Glomerular endothelial cell (primary cell): ENCODE measurements around the gene CCDC78. TPM values are rescaled to one million over a fixed set of nuclear protein-coding genes. Genes with fewer than 3 reads are reported as not detected.
"Not testable (repeated sequence)": the region's sequence is repeated elsewhere in the genome, so short reads cannot be mapped to it uniquely, and the experiment has no call there.

Experiments
- DNase-seq: peaks from one replicate; pipeline ENCODE4 v3.0.0-alpha.2; 2011; ENCODE audit warnings: low read depth, low spot score; ENCODE audit errors: extremely low read depth
- total RNA-seq: library from RNA; depleted of rRNA; stranded (reverse); fragments of >200 nt; gene quantifications from 2 replicates; pipeline ENCODE4 v1.2.3, GENCODE V29; 2015

The CCDC78 gene
- total RNA-seq, 1 donor from 2014 or later: 0.41 TPM

DNA sequence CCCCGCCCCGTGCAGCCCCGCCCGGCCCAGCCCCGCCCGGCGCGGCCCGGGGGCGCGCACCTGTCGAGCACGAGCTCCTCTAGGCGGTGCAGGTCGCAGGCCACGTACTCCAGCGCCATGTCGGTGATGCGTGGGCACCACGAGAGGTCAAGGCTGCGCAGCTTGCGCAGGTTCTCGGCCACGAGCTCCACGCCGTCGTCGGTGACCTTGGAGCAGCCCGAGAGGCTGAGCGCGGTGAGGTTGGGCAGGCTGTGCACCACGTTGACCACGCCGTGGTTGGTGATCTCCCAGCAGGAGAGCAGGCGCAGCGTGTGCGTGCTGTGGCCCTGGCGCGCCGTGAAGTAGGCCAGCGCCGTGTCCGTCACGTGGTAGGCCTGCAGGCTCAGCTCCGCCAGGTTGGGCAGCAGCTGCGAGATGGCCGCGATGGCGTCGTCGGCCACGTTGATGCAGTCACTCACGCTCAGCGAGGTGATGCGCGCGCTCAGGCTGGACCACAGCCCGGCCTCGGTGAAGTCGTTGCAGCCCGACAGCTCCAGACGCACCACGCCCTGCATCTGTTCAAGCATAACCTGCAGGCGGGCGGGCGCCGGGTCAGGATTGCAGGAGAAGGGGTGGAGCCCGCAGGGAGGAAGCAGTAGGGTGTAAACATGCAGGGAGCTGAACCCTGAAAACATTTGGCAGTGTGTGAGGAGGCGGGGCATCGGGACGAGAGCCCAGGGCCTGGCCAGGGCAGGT, 30.7 kb downstream of the CCDC78 start:
- no peak for DNase-seq

DNA sequence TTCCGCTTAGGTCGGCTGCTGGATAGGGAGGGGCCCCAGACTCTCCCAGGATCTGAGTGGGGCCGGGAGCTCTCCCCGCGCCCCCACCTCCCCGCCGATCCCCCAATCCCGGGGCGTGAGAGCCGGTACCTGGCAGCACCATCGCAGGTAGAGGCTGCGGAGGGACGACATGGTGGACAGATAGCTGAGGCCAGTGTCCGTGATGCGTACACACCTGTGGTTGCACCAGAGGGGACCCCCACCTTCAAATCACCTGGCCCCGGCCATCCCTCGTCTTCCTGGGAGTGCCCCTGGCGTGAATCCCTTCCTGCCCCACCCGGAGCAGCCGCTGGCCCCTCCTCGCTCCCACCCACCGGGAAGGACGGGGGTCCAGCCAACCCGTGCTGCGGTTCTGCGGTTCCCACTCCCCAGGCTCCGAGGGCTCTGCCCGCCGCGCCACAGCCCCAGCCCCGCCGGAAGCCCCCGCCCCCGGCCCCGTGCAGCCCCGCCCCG, 31.3 kb downstream of the CCDC78 start:
- DNase-seq: no peak

DNA sequence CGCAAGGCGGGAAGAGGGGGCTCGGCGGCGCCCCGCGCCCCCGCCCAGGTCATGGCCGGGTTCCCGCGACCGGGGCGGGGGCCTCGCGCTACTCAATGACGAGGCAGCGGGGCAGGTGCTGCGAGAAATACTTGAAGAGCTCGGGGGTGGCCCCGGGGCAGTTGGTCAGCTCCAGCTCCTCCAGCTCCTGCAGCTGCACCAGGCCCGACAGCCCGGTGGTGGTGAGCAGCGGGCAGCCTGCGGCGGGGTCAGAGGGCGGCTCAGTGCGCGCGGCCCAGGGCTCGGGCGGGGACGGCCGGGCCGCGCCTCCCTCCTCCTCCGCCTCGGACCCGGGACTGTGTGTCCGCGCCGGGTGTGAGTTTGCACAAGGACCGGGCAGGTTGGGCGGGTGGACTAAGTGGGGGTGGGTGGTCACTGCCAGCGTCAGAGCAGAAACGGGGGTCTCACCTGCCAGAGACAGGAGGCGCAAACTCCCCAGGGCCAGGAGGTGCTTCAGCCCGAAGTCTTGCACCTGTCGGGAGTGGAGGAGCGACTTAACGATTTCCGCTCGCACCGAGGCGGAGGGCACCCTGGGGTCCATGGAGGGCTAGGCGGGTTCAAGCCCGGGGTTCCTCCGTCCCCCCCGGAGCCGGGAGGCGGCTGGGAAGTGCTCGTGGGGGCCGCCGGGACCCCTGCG, 31.9 kb downstream of the CCDC78 start:
- no peak for DNase-seq

DNA sequence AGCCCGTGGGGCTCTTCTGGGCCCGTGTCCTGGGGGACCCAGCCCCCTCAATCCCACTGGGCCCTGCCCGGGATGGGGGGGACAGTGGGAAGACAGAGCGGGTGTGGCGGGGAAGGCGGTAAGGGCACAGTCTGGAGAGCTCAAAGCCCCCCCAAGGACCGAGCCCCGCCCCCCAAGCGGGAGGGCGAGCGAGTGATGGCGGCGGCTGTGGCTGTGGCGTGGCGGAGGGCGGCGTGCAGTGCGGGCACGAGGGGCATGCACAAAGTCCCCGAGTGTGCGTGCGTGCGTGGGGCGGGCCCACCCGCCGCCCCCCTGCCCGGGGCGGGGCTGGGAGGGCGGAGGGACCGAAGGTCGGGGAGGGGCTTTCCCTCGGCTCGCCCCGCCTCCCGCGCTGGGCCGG, 32.5 kb downstream of the CCDC78 start:
- no peak for DNase-seq

DNA sequence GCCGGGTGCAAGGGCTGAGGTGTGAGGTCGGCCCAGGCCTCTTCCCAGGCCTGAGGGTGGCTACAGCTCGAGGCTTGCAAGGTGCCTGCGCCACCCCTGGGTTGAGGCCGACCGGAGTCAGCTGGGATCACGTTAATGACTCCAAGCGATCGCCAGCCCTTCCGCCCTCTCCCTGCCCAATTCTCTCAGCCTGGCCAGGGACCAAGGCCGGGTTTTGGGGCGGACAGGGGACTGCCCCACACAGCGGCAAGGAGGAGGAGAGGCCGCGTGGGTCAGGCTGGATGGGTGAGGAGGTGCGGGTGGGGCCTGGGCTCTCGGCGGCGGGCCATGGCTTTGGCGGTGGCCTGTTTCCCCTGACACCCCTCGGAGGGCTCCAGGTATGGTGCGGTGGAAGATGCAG, 32.9 kb downstream of the CCDC78 start:
- DNase-seq: no peak

DNA sequence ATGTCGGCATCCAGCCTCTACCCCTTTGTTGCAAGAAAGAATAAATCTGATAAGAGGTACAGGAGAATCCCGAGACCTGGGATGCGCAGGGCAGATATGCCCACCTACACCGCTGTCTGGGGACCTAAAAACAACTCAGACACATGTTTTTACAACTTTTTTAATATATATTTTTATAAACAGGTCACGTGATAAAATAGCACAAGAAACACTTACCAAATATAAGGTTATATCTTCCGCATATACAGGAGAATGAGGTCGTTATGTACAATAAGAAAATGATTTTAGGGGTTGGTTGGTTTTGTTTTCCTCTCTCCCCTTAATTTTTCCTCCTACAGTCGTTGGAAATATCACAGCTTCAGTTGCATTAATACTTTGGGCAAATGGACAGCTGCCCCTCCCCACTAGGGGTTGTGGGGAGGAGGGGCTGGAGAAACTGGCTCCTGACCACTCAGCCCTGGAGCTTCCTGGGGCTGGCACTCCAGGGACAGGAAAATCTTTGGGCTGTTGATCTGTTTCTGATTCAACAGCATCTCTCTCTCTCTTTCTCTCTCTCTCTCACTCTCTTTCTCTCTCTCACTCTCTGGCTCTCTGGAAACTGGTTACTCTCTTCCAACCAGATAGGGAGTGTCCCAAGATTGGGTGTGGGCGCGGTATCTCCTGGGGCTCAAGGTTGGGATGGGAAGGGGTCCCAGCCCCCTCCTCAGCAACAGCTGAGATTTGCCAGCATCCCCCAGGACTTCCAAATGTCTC, 33.7 kb downstream of the CCDC78 start:
- no peak for DNase-seq

DNA sequence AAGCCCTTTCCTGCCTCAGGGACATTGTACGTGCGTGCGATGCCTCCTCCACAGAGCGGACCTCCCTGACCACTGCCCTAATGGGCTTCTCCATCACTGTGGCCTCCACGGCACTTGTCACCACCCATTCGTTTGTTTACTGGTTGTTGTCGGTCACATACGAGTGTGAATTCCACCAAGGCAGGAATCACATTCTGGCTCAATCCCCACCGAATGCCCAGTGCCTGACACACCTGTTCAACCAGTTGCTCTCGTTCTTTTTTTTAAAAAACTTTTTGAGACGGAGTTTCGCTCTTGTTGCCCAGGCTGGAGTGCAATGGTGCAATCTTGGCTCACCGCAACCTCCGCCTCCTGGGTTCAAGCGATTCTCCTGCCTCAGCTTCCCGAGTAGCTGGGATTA, 35.0 kb downstream of the CCDC78 start:
- not testable (repeated sequence) for DNase-seq

DNA sequence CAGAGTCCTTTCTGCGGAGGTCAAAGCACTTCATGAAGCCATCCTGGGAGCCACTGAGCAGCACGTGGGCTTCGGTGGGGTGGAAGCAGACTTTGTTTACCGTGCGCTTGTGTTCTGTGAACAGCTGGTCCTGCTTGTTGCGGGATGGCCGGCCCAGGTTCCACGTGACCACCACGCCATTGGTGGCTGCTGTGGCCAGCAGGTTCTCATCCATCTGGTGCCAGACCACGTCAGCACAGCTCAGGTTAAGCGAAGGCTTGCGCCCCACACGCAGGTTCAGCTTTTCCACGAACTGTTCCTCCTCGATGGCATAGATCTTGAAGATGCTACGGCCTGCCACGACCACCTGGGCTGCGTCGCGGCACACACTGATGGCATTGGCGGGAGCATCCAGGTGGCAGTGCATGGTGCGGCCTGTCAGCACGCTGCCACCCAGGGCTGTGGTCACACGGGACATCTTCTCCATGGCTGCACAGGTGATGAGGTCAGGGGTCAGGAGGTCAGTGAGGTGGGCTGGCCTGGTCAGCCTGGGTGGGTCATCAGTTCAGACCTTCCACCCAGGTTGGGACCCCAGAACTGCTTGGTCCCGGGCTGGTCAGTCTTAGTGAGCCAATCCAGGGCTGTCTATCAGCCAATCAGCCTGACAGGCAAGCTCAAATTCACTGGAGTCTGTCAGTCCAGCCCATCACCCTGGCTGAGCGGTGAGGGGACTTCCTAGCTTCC, 36.9 kb downstream of the CCDC78 start:
- no peak for DNase-seq

DNA sequence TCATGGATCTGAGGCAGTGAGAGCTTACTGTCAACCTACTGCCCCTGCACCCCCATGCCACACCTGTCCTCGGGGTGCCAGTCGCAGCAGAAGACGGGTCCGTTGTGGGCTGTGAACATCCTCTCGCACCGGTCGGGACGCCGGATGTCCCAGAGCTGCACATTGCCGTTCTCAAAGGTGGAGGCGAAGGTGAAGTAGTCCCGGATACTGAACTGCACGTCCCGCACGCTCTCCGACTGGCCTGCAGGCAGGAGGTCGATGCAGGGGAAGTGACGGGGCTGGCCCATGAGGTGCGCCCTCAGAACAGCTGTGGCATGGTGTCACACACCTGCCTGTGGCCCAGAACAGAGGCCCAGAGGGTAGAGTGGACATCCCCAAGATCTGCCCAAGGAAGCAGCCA, 38.7 kb downstream of the CCDC78 start:
- DNase-seq: no peak

DNA sequence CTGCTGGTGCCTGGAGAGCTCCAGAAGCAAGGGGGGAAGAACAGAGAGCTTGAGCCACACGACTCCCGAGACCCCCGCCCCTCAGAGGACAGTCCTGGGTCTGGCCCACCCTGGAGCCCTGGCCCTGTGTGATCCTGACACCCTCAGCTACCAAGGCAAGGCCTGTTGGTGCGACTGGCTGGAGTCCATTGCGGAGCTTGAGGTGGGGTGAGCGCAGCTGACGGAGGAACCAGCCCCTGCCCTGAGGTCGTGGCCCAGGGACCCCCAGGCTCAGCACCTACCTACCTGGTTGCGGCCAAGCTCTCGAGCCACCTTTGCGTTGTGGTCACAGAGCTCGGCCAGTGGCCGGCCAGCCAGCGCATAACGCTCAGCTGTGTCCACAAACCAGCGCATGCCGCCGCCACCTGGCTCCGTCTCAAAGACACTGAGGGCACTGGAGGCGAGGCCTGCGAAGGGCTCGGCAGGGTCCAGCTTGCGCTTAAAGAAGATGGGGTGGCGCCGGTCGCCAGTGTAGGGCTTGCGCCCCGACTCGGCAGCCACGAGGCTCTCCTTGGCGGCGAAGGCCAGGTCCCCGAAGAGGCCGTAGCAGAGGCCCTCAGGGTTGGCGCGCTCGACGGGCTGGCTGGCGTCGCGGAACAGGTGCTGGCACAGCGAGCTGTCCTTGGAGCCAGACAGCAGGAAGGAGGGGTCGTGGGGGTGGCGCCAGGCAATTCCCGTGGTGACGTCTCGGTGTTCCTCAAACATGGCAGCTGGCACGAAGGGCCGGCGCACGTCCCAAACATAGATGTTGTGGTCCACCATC, 39.6 kb downstream of the CCDC78 start:
- no peak for DNase-seq

DNA sequence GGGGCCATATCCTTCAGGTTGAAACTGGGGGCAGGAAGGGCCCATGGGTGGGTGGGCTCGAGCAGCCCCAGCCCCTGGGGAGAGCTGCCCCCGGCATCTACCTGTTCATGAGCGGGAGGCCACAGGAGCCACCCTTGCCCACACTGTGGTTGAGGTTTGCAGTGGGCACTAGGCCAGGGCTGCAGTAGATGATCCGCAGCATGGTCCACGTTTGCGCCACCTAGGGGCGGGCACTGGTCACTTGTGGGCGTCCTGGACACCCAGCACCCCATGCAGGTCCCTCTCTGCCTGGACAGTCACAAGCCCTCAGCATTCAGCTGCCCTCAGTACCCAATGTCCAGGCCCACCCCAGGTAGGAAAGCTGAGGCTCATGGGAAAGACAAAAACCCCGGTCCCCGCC, 40.3 kb downstream of the CCDC78 start:
- no peak for DNase-seq

DNA sequence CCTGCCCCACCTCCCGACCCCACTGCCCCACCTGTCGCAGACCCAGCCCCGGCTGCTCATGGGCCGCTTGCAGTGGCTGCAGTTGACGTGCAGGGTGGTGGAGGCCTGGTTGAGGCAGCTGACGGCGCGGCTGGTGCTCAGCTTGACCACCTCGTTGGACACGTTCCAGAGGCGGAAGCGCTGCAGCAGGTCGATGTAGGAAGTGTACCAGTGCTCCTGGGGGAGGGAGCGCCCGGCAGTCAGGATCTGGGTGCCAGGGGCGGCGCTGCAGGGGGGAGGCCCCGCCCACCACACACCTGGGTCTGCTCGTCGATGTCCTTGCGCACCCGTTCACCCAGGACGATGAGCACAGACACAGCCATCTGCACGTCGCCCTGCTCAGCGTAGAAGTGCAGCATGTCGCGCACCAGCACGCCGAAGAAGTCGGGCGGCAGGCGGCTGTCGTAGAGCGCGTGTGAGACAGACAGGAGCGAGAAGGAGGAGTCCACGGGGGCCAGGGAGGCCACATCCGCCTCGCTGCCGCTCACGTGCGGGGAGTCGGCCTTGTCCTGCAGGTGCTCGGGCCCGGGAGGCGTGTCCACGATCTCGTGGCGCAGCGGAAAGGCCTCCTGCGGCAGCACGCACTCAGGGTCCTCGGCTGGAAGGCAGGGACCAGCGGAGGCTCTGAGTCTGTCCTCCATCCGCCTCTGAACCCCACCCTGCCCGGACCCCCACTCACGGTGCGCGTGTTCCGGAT, 41.1 kb downstream of the CCDC78 start:
- DNase-seq: no peak

DNA sequence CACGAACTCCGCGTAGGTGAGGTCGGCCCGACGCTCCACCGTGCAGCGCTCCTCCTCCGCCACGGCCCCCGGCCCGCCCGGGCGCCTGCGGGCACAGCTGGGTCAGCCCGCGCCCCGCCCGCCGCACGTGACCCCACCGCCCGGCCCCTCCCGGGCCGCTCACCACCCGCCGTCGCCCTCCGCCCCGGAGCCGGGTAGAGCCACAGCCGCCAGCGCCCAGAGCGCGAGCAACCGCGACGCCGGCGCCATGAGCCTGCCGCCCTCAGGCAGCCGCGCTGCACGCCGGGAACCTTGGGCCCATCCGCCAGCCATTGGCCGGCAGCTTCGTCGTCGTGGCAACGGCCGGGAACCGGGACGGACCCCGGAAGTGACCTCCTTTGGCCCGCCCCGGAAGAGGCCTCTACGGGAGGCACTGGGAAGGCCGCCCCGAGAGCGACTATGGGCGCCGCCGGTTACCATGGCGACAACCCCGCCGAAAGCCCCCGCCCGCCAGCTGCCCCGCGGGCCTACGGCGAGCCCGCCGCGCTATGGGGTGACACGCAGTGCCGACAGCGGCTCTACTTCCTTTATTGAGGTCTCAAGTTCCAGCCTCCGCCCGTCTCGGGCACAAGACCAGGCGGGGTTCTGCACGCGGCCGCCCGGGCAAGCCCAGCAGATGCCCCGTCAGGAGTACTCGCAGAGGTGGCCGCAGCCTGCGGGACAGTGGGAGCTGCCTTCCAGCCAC, 42.0 kb downstream of the CCDC78 start, which contains the start of gene JMJD8:
JMJD8 (minus strand) TSS at position 264 of the 724 bp plus-strand sequence; CDS start at position 249, 15 bp downstream.
- no peak for DNase-seq

DNA sequence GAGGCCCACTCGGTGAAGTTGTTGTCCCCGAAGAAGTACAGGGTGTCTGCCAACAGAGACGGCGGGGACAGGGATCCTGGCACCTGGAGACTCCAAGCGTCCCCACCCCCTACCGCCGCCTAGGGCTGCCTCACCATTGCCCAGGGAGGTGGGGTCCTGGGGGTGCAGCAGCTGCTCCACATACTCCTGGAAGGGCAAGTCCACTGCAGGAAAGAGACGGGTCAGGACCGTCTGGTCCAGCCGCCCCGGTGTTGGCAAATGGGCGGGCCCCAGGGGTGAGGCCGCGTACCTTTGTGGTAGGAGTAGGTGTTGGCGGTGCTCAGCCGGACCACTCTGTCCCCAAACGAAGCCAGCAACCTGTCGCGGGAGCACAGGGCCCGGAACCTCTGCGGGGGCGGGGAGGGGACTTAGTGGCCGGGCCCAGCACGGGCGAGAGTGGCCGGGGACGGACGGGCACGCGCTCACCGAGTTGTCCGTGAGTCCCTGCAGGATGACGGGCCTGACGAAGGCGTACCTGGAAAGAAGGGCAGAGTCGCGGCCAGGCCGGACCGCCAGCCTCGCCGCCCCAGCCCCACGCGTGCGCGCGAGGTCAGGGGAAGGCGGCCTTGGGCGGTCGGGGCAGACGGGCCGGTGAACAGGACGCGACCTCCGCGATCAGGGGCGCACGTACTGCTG, 42.7 kb downstream of the CCDC78 start:
- no peak for DNase-seq

DNA sequence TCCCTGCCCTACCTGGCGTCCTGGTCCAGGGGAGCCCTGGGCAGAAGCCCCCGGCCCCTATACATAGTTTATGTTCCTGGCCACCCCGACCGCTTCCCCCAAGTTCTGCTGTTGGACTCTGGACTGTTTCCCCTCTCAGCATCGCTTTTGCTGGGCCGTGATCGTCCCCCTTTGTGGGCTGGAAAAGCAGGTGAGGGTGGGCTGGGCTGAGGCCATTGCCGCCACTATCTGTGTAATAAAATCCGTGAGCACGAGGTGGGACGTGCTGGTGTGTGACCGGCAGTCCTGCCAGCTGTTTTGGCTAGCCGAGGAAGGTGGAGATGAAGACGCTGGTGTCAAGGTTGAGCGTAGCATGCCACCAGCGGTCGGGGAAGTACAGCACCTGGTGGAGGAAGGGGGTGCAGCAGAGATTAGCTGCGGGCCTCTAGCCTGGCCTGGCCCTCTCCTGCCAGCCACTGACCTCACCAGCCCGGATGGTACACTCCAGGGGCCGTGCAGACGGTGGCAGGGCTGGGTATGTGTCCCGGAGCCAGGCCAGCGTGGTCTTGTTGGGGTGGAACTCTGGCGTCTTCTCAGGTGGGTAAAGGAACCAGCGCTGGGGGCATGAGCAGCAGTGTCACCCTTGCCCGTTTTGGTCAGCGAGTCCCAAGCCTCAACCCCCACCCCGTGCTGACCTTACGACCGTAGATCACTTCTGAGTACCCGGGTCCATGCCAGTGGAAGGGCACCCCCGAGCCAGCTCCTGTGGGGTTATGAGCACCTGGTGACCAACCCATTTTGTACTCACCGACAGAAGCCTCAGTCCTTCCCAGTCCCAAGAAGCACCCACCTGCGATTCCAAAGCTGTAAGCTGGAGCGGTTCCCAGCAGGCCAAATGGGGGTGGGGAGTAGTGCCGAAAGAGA, 43.5 kb downstream of the CCDC78 start:
- DNase-seq: no peak

DNA sequence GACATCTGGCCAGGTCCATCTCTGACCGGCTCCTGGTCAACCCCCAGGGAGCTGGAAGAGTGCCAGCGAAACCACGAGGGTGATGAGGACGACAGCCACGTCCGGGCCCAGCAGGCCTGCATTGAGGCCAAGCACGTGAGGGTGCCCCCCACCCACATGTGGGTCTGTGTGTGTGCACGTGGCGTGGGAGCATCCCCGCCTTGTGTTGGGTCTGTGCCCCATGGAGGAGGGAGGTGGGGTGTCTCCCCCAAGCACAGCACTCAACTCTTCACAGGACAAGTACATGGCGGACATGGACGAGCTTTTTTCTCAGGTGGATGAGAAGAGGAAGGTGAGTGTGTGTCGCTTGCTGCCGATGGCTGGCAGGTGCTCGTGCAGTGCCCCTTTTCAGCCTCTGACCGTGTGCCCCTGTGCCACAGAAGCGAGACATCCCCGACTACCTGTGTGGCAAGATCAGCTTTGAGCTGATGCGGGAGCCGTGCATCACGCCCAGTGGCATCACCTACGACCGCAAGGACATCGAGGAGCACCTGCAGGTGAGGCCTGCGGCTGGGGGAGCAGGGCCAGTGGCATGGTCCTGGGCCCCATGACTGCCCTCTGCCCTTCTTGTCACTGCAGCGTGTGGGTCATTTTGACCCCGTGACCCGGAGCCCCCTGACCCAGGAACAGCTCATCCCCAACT, 44.4 kb downstream of the CCDC78 start:
- DNase-seq: no peak
